SK-N-SH treated with all-trans-retinoic acid at 6 μM for 48 hours (cell line): ENCODE data around the gene SGMS2.

Experiments used
- ATAC-seq: fragments of 200-7000 bp; cut with Tn5 transposase; 3 replicates; pipeline ENCODE4 v1.9.1; 2020; ENCODE audit warnings: mild to moderate bottlenecking, moderate library complexity
- ARNTL ChIP-seq: fragments of 450-650 bp; formaldehyde crosslinking; IDR thresholded peaks from 2 replicates; pipeline ENCODE4 v1.5.0; 2020; ENCODE audit warnings: low read depth, mild to moderate bottlenecking, moderate library complexity, borderline replicate concordance
- CSDC2 ChIP-seq: fragments of 250-450 bp; sonication (Bioruptor Pico); IDR thresholded peaks from 2 replicates; pipeline ENCODE4 v1.5.0; 2020; ENCODE audit warnings: mild to moderate bottlenecking, moderate library complexity
- ESRRG ChIP-seq: fragments of 250-450 bp; sonication (Bioruptor Pico); IDR thresholded peaks from 2 replicates; pipeline ENCODE4 v1.6.1; 2021; ENCODE audit warnings: mild to moderate bottlenecking
- ISL1 ChIP-seq: fragments of 250-450 bp; sonication (Bioruptor Pico); IDR thresholded peaks from 2 replicates; pipeline ENCODE4 v2.1.2; 2022; ENCODE audit warnings: mild to moderate bottlenecking, moderate library complexity
- PATZ1 ChIP-seq: fragments of 250-450 bp; sonication (Bioruptor Pico); IDR thresholded peaks from 2 replicates; pipeline ENCODE4 v1.8.0; 2020; ENCODE audit warnings: mild to moderate bottlenecking, moderate library complexity, borderline replicate concordance
- POU6F1 ChIP-seq: fragments of 250-450 bp; sonication (Bioruptor Pico); IDR thresholded peaks from 2 replicates; pipeline ENCODE4 v1.8.0; 2021; ENCODE audit warnings: low read depth, mild to moderate bottlenecking, moderate library complexity, borderline replicate concordance
- PPARA ChIP-seq: fragments of 250-450 bp; sonication (Bioruptor Pico); IDR thresholded peaks from 2 replicates; pipeline ENCODE4 v1.5.0; 2020; ENCODE audit warnings: mild to moderate bottlenecking, borderline replicate concordance
- RARB ChIP-seq: fragments of 250-450 bp; sonication (Bioruptor Pico); IDR thresholded peaks from 2 replicates; pipeline ENCODE4 v1.8.0; 2021; ENCODE audit warnings: mild to moderate bottlenecking, moderate library complexity
- TOX ChIP-seq: fragments of 250-450 bp; sonication (Bioruptor Pico); IDR thresholded peaks from 2 replicates; pipeline ENCODE4 v1.8.0; 2021; ENCODE audit warnings: mild to moderate bottlenecking, moderate library complexity, borderline replicate concordance
- TSHZ2 ChIP-seq: fragments of 250-450 bp; sonication (Bioruptor Pico); IDR thresholded peaks from 2 replicates; pipeline ENCODE4 v1.5.0; 2020; ENCODE audit warnings: mild to moderate bottlenecking, moderate library complexity
- ZFP3 ChIP-seq: fragments of 250-450 bp; sonication (Bioruptor Pico); IDR thresholded peaks from 2 replicates; pipeline ENCODE4 v1.5.0; 2020; ENCODE audit warnings: mild to moderate bottlenecking, moderate library complexity
- ZFP30 ChIP-seq: fragments of 450-650 bp; formaldehyde crosslinking; IDR thresholded peaks from 2 replicates; pipeline ENCODE4 v1.5.0; 2022; ENCODE audit warnings: mild to moderate bottlenecking, moderate library complexity
- ZNF565 ChIP-seq: fragments of 450-650 bp; formaldehyde crosslinking; conservative IDR thresholded peaks from 2 replicates; pipeline ENCODE4 v1.5.0; 2020; ENCODE audit warnings: low read depth, mild to moderate bottlenecking, moderate library complexity

The SGMS2 gene

GRCh38 chr4:107824350-107825071 is at the start of gene SGMS2:
Gene SGMS2, plus strand, starts transcription at chr4:107824932. Its CDS starts 70,622 bp downstream, at chr4:107895554.
- ATAC-seq: peak; percentile 89
- TF ChIP-seq ARNTL (no peak), ZFP3 (CRISPR knock-in tag) (no peak), ZNF565 (CRISPR knock-in tag) (no peak), POU6F1 (CRISPR knock-in tag) (no peak)

- ATAC-seq: no peak
Measured at GRCh38 chr4:107777890-107778289, 46.8 kb upstream of the SGMS2 start.

GRCh38 chr4:107778784-107779530 is 45.8 kb upstream of the SGMS2 start:
- no peak for ATAC-seq
- no peak for TF ChIP-seq TOX (CRISPR knock-in tag)
- TF ChIP-seq TSHZ2: no peak
- TF ChIP-seq PPARA (CRISPR knock-in tag): no peak
- TF ChIP-seq, all 23 proteins: peak for 0

More at GRCh38 chr4:107777890-107778289, 46.8 kb upstream of the SGMS2 start:
- no peak for TF ChIP-seq RARB
- TF ChIP-seq, all 23 proteins: peak for 0

- ATAC-seq: no peak
- no peak for TF ChIP-seq TSHZ2
- no peak for TF ChIP-seq ZNF565 (CRISPR knock-in tag)
- no peak for TF ChIP-seq PATZ1 (CRISPR knock-in tag)
- no peak for TF ChIP-seq CSDC2 (CRISPR knock-in tag)
- TF ChIP-seq ESRRG (CRISPR knock-in tag): no peak
- no peak for TF ChIP-seq ZFP30 (CRISPR knock-in tag)
- no peak for TF ChIP-seq POU6F1 (CRISPR knock-in tag)
- no peak for TF ChIP-seq ISL1 (CRISPR knock-in tag)
- TF ChIP-seq, all 23 proteins: peak for 0
Measured at GRCh38 chr4:107780665-107781064, 44.1 kb upstream of the SGMS2 start.
